NCI-H2107 (cell line): ENCODE data around the gene NXN.
"Not testable (repeated sequence)": the region's sequence is repeated elsewhere in the genome, so short reads cannot be mapped to it uniquely, and the experiment has no call there.

ENCODE experiments used
- DNase-seq: peaks from one replicate; lab custom pipeline; 2025; lab: John Stamatoyannopoulos, UW

NXN gene

DNA sequence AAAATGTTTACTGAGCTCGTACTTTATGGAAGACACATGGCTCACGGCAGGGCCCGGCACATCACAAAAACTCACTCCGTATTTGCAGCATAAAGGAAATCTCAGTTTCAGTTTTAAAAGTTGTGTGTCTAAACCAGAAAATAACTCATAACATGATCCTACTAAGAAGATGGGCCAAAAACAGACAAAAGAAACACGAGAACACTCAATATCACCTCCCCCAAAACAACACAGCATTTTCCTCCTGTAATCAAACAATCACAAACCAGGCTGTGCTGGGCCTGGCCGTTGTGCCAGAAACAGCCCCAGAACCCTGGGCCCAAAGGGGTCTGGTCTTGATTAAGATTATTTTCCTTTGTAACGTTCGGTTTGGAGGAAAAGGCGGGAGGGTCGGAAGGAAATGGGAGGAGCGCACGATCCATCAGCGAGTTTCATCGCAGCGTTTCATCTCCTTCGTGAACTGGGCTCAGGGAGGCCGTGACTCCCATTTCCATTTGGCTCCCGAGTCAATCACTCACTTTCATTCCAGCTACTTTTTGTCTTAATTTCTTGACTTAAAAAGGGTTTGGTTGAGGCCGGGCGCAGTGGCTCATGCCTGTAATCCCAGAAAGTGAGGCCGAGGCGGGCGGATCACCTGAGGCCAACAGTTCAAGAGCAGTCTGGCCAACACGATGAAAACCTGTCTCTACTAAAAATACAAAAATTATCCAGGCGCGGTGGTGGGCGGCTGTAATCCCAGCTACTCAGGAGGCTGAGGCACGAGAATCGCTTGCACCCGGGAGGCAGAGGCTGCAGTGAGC lies 61.4 kb downstream of the NXN start:
- no peak for DNase-seq

DNA sequence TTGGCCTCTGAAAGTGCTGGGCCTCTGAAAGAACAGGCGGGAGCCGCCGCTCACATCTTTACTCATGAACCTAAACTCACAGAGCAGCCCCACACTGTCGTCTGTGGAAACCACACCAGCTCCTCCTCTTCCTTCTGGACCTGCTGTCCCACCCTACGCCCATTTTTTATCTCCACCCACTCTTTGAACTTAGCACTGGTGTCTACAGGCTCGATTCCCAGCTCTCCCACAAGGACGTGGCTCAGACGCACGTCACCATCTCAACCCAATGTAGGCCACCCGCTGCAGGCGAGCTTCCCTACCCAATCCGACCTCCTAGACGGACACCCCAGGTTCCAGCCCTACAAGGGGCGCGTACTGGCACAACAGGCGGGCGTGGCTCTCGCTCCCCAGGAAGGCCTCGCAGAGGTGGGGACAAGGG lies 62.2 kb downstream of the NXN start:
- no peak for DNase-seq

DNA sequence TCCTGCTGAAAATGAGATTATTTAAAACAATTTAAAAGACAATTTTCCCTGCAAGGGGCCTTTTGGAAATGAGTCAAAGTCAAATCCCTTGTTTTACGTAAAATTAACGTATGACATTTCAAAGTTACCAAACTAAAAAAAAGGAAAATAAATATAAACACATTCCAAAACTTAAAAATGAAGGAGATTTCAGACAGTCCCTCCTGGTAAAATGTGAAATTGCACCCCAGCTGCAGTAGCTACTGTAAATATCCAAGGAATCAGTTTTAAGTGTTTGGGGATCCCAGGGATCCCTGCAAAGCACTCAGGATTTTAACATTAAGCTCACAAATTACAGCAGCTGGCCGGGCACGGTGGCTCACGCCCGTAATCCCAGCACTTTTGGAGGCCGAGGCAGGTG lies 63.3 kb downstream of the NXN start:
- DNase-seq: no peak

DNA sequence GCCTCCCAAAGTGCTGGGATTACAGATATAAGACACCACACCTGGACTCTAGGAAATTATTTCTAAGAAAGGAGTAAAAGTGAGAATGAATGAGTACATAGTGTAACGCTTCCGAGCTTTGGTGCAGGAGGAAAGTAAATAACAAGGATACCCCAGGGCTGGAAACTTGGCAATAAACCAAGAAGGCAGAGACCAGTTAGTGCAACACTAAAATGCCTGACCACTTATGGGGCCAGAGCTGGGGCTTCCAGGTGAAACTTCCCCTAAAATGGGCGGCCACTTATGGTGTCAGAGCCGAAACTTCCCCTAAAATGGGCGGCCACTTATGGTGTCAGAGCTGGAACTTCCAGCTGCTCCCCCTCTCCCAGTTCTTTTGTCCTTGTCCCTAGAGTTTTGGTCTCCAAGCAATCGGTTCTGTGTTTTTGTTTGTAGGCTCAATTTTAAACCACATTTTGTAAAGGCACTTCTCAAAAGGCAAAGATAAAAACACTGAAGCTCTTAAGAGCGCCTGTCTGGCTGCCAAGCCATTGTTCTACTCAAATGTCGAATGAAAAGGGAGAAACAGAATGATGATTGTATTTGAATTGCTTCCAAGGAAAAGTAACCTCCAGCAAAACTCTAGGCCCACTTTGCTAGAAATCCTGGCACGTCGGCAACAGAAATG lies 63.9 kb downstream of the NXN start:
- peak; percentile 85 for DNase-seq

DNA sequence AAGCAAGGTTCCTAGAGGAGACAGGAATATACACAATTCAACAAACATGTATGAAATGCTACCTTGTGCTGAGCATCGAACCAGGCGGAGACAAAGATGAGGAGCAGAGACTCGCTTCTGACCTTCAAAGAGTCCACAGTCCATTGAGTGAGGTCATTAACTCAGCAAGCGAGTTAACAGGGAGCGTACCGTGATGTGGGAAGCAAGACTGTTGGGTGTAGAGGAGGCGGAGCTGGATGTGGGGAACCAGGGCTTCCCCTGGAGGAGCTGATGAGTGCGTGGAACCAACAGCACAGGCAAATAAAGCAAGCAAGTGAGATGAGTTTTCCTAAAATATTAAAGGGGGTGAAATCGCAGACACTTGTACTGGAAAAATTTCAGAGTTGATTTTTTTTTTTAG lies 65.0 kb downstream of the NXN start:
- DNase-seq: no peak

DNA sequence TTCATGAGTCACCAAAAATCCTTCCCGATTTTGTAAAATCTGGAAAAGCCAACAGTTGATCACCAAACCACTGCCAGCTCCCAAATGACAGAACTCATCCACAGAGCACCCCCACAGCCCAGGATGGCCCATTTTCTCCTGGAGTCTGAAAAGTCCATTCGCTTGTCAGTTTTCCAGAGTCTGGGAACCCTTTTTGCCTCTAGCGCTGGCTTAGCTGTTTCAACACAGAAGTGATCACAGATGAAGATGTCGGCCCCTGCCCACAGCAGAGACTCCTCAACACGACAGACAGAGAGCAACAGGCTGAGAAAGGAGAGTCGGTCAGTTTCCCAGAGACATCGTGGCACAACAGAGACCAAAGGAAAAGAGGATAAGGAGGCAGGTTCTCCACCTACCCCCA lies 66.4 kb downstream of the NXN start:
- DNase-seq: no peak

DNA sequence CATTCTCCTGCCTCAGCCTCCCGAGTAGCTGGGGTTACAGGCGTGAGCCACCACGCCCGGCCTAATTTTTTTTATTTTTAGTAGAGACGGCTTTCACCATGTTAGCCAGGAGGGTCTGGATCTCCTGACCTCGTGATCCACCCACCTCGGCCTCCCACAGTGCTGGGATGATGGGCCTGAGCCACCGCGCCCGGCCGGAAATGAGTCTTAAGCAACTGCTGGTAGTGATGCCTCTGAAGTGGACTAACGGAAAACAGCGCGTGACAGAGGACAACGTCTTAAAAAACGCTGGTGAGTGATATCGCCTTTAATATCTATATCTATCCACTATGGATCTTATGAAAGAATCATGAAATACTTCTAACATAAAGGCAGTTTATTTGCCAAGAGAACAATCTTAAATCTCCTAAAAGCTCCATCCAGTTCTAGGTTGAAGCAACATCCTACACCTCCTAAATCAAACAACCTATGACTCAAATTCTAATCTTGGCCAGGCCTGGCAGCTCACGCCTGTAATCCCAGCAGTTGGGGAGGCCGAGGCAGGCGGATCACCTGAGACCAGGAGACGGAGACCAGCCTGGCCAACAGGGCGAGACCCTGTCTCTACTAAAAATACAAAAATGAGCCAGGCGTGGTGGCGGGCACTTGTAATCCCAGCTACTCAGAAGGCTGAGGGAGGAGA lies 69.8 kb downstream of the NXN start:
- DNase-seq: no peak

DNA sequence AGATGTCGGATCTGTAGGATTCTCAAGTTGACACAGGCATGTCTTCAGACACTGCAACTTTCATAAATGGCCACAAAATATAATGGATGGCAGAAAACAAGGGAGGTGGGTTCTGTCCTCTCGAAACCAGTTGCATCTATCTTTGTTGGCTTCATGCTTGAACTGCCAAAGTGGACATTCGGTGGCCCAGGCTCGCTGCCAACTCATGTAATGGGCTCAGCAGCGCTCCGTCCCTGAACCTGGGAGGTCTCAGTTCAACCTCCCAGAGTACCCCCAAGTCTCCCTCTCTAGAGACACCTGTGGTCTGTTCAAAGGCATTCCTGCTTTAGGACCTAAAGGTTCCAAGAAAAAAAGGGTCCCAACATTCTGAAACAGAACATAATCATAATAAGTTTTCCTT lies 71.9 kb downstream of the NXN start:
- no peak for DNase-seq

DNA sequence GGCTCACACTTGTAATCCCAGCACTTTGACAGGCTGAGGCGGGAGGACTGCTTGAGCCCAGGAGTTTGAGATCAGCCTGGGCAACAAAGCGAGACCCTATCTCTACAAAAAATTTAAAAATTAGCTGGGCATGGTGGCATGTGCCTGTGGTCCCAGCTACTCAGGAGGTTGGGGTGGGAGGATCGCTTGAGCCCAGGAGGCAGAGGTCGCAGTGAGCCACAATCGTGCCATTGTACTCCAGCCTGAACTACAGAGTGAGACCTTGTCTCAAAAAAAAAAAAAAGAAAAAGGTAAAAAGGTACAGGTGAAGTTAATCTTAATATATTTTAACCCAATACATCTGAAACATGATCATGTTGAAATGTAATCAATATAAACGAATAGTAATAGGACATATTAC lies 73.9 kb downstream of the NXN start:
- not testable (repeated sequence) for DNase-seq

DNA sequence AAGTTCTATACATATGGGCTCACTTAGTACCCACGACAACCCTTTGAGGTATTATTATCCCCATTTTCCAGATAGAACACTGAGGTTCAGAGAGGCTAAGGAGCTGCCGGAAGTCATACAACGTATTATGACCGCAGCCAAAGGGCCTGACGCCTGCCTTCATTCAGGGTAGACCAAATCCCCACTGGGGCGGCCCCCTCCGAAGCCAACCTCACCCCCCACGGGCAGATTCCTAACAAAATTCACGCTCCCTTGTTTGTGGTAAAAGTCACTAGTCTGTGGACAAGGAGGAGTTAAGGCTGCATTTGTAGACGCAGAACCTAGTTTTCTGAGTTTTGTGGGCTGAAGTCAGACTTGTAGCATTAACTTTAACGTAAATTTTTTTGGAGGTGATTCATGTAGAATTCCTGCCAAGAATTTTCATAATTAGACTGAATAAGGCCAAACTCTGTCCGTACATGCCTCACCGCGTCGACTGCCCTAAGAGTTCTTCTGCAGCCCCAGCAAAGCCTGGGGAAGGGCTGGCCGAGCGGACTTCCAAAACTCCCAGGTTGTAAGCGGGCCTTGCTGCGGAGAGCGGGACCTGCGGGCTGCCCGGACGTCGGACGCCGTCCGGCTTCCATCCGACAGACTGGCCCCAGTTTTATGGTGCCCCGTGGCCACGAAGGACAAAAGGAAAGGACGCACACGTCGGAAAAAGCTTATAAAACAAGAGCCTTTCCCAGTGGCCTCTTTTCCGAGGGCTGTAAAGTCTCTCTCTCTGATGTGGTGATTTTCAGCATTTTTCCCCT lies 75.7 kb downstream of the NXN start:
- no peak for DNase-seq

DNA sequence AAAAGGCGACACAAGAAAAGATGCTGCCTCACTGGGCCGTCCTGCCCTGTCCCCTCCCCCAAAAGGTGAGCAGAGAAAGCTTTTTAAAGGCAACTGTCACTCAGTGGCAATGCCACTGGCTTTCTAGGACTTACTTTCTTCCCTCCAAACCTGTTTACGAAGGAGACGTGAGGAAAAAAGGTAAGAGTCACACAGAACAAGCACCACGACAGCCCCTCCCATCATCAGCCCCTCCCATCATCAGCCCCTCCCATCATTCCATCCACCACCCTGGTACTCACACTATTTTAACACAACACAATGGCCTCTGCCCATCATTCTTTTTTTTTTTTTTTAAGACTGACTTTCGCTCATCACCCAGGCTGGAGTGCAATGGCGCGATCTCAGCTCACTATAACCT lies 77.1 kb downstream of the NXN start:
- no peak for DNase-seq

DNA sequence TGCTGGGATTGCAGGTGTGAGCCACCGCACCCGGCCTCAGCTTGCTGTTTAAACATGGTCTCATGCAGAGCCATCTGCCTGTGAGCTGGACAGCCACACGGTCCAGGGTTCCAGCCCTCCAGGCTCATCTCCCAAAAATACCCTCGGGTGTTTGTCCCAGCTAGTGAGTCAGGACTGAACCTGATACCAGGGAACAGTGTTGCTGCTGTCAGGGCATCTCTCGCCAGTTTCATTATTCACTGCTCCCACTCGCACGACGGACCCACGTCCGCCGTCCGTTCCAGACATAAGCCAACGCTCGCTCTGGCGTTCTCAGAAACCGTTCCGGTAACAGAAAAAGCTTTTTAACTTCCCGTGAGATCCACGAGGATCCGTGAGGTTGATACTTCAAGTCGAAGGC lies 77.6 kb downstream of the NXN start:
- no peak for DNase-seq

DNA sequence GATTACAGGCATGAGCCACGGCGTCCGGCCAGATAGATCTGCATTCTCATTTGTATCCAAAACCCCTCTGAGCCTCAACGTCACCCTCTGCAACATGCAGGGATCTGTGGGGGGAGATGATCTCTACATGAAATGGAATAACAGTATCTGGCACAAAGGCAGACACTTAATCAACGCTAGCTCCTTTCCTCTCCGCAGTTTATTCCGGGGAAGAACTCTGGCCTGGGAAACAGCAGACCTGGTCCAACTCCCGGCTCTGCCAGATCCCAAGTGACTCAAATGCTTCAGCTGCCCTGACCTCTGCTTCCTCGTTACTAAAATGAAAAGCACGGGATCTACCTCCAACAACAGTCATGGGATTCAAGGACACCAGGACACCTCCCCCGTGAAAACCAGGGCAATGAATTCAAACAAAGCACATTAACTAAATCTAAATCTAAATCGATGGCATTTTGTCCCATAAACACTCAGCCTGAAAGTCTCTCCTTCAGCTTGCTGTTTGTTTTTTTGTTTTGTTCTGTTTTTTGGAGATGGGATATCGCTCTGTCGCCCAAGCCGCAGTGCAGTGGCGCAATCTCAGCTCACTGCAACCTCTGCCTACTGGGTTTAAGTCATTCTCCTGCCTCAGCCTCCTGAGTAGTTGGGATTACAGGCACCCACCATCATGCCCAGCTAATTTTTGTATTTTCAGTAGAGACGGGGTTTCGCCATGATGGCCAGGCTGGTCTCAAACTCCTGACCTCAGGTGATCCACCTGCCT lies 78.2 kb downstream of the NXN start:
- DNase-seq: no peak

DNA sequence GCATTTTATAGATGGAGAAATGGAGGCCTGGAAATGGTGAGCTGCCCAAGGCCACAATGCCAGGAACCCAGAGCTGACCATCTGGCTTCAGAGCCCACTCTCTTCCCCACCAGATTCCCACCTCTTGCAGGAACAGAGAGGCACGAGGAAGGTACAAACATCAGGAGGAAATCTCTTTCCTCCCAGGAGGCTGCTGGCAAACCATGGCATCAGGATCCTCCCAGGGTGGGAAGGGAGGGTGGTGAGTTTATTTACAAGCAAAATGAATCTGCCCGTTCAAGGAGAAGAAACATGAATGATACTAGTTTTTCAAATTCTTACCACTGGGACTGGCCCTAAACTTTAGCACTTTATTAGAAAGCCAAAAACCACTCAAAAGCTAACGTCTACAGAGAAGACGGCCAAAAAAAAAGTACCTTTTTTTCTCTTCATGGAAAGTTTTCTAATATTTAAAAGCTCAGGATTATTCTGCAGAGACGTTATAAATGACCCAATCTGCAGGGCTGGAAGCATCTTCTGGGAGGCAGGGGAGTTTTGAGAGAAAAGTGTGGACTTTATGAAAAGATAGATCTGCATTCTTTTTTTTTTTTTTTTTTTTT lies 79.1 kb downstream of the NXN start:
- no peak for DNase-seq

DNA sequence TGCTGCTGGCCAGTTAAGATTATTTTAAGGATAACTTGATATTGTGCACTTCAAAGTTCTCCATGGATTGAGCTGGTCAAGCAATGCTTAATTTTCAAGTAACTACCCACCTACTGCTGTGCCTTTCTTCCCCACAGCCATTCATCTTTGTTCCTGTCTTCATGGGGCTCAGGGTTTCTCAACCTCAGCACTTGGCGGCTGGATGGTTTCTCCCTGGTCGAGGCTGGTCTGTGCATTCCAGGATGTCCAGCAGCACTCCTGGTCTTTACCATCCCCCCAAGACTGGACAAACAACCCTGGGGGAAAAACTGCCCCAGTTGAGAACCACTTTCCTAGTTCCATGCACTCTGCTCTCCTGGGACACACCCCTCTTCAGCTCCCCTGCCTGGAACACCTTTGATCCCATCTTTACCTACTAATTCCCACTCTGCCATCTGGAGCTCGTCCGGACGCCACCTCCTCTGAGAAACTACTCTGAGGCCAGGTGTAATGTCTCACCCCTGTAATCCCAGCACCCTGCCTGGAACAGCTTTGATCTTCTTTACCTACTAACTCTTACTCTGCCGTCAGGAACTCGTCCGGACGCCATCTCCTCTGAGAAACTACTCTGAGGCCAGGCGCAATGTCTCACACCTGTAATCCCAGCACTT lies 81.5 kb downstream of the NXN start:
- DNase-seq: no peak

DNA sequence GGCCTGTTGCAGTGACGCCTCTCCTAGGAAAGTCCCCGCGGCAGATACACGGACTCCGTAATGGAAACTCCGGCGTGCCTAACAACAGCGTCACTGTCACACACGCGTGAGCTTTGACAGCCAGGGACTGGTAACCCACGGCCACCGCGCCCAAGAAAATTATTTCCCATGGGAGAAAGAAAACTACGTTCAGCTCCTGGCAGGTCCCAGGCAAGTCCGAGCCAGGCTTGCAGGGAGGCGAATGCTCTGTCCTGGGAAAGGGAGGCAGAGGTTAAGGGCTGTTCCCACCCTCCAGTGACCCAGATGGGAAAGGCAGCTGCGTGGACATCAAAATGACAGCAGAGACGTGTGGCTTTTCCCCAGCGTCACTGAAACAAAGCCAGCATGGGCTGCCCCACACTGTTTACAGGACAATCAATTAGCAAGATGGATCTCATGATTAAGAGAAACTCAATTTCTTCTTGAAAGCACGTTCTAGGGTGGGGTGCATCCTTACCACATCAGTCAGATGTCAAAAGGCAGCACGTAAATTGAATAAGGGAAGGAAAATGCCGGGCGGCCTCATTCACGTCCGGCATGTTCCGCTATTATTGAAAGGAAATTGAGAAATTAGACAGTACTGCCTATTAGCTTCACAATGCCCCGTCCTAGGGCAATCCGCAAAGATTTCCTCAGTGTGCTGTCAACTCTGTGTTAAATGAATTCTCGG lies 82.5 kb downstream of the NXN start:
- no peak for DNase-seq

DNA sequence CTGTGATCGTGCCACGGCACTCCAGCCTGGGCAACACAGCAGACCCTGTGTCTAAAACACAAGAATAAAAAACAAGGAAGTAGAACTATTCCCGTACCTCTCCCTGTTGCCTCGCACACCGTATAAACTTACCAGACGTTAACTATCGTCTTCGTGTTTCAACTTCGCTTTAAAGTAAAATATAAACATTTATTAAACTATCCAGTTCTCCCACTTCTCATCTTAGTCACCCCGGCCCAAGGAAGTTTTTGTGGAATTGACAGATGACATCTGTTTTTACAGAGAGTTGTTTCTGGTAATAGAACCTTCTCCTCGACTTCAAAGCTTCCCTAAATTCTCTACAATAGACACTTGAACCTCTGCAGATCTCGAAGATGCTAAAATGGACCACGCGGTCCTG lies 83.1 kb downstream of the NXN start:
- no peak for DNase-seq

DNA sequence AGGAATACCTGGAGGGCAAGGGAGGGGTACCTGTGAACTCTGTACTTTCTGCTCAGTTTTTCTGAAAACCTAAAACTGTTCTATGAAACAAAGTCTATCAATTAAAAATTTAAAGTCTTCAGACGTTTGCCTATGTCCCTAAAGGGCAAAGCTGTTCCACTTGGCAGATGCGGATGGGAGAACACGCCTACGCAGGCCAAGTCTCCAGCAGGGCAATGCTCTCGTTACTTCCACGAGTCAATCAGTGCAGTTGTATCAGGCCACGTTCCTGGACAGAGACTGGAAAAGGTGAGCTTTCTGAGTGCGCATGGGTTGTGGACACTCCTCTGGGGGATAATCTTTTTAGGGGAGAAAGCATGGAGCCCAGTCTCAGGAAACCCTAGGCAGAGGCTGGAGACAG lies 86.6 kb downstream of the NXN start:
- no peak for DNase-seq

DNA sequence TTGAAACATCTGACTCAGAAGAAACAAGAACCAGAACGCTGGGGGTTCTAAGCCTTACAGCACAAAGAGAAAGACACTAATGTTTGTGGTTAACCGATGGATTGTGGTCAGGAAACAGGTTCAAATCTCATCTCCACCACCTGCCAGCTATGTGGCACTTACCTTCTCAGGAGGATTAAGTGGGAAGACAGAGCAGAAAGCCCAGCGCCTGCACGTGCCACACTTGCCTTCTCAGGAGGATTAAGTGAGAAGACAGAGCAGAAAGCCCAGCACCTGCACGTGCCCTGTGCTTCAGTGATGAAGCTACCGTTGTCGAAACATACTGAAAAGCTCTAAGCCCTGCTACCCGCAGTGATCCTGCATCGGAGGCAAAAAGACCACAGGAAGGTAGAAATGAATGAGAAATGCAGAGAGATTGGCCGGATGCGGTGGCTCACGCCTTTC lies 90.6 kb downstream of the NXN start:
- peak; percentile 63 for DNase-seq
